Measurements from ENCODE around the gene PXMP2.

- TF ChIP-seq CTCF (conservative IDR thresholded peaks at IDR 0.05) (no peak), ZFX (IDR thresholded peaks at IDR 0.05) (no peak)
Observed at GRCh38 chr12:132665794-132666193, 21.6 kb upstream of the PXMP2 start.
